Mesodermal cell (in vitro differentiated cells): ENCODE measurements around the gene FOXJ3.

ENCODE experiments used
- H3K27ac ChIP-seq: 2 replicates; pipeline ENCODE4 v1.7.0; 2013; ENCODE audit warnings: mild to moderate bottlenecking, low read depth, low read length, moderate library complexity; ENCODE audit not compliant: severe bottlenecking
- H3K36me3 ChIP-seq: 2 replicates; pipeline ENCODE4 v1.7.1; 2013; ENCODE audit warnings: mild to moderate bottlenecking, low read length, moderate library complexity; ENCODE audit not compliant: control insufficient read depth, insufficient read depth
- H3K4me1 ChIP-seq: one replicate; pipeline ENCODE4 v1.7.1; 2013; ENCODE audit warnings: mild to moderate bottlenecking, low read length; ENCODE audit not compliant: insufficient read depth, control insufficient read depth, poor library complexity, severe bottlenecking
- H3K4me3 ChIP-seq: 2 replicates; pipeline ENCODE4 v1.7.0; 2013; ENCODE audit warnings: low read length, control low read depth, mild to moderate bottlenecking; ENCODE audit not compliant: insufficient read depth, poor library complexity, severe bottlenecking; ENCODE audit errors: extremely low read depth
- H3K9me3 ChIP-seq: 2 replicates; pipeline ENCODE4 v1.7.1; 2013; ENCODE audit warnings: mild to moderate bottlenecking, low read length, moderate library complexity; ENCODE audit not compliant: control insufficient read depth
- WGBS, 2 experiments: methylation state at CpG; one replicate each; pipeline ENCODE4 v1.1.5; 2013; ENCODE audit warnings: missing lambda C conversion rate in 2 of 2; ENCODE audit not compliant: insufficient coverage in 2 of 2; 5-methylcytosine and 5-hydroxymethylcytosine counted together

FOXJ3 gene

DNA sequence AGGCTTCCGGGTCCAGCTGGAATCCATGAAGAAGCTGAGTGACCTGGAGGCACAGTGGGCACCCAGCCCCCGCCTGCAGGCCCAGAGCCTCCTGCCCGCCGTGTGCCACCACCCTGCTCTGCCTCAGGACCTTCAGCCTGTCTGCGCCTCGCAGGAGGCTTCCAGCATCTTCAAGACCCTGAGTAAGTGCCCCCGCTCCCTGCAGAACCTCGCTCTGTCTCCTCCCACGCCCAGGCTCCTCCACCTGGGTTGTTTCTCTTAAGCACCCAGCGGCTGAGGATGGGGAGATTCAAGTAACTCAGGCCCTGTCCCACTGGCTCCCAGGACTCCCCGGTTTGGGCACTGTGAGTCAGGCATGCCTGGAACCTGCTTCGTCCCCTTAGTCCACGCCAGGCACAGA is 180.3 kb downstream of the FOXJ3 start:
- Histone ChIP-seq H3K4me3 (no peak overlapping the region), H3K27ac (no peak overlapping the region), H3K9me3 (no peaks in the 10 kb centered on the region), H3K36me3 (no peaks in the 10 kb centered on the region), H3K4me1 (no peaks in the 10 kb centered on the region)
- WGBS, 2 experiments = 90 to 93% methylated on average over 13 of the region's 13 CpGs

DNA sequence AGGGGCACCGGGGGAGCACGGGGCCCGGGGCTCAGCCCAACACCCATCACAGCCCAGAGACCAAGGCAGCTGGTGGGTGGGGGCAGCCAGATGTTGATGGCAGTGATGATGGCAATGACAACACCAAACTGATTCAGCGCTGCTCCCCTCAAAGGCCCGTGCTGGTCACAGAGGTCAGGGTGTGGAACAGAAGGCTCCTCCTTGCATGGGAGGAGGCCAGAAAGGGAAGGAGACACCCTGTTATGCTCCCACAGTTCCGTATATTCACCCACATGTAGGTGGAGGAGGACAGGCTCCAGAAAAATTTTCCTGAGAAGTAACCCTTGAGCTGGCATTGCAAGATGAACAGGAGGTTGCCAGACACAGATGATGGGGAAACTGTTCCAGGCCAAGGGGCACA is 181.4 kb downstream of the FOXJ3 start:
- Histone ChIP-seq H3K4me3 (no peak overlapping the region), H3K27ac (no peak overlapping the region), H3K9me3 (no peaks in the 10 kb centered on the region), H3K36me3 (no peaks in the 10 kb centered on the region), H3K4me1 (no peaks in the 10 kb centered on the region)
- WGBS, 2 experiments = 86 to 100% methylated on average over 3 to 5 of the region's 6 CpGs

DNA sequence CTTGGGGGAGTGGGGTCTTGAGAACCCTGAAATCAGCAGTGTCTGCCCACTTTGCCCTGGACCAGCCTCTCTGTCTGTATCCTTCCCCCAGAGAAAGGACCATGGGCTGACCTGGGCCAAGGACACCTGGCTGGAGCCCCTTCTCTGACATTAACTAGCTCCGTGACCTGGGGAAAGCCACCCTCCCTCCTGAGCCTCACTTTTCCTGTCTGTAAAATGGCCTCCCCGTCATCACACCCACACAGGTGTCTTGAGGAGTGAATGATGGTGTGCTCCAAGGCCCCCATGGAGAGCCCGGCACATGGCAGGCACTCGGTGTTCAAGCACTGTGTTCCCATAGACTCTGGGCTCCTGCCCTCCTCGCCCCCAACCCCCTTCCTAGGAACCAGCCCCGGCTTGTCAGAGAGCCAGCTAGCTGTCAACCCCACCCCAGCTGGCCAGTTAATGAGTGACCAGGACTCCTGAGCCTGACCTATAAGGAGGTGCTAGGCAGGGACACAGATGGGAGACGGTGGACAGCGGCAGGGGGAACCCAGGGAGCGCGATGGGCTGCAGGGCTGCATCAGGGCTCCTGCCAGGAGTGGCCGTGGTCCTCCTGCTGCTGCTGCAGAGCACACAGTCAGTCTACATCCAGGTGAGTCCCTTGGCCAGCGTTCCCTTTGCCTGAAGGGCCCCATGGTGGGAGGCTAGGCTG is 182.0 kb downstream of the FOXJ3 start, which contains the start of gene GUCA2B:
TSS of gene GUCA2B (plus strand) at position 504 of the 694 bp plus-strand sequence. CDS start at position 545, 41 bp downstream.
- no peaks in the 10 kb centered on the region for H3K9me3 ChIP-seq
- 91 to 97% methylated on average over 5 to 6 of the region's 12 CpGs for WGBS, 2 experiments
- H3K36me3 ChIP-seq = no peaks in the 10 kb centered on the region
- no peak within 1 kb of the TSS for H3K4me3 ChIP-seq
- no peaks in the 10 kb centered on the region for H3K4me1 ChIP-seq
- H3K27ac ChIP-seq = no peak within 1 kb of the TSS

DNA sequence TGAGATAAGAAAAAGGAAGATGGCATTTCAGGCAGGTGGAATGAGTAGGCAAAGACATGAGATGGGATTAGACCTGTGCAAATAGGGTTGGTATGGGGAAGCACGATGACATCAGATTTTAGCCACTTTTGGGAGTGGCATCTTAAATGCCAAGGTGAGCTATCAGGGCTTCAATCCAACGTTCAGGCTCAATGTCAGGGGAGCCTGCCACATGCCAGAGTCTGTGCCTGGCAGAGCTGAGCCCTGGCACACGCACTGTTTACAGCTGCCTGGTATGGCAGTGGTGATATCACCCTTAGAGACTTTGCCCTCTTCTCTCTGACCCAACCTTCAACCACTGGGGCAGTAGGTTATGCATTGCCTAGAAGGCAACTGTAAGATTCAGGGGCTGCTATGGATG is 182.9 kb downstream of the FOXJ3 start:
- WGBS, 2 experiments = 69 to 70% methylated on average over 2 to 3 of the region's 3 CpGs

DNA sequence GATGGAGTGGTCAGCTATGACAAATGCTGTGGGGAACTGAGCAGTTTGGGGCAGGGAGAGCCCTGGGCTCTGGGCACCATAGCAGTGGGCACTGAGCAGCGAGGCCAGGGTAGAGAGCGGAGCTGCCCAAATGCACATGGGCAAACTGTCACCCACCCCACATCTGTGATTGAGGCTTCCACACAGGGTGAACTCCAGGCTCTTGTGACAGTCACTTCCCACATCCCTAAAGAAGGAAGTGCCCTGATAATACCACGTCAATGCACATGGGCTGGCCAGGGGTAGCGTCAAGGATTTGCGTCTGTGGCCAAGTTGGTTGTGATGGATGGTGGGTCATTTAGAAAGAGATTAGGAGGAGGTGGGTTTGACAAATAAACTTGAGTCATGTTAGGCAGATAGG is 184.4 kb downstream of the FOXJ3 start:
- Histone ChIP-seq H3K27ac (no peak overlapping the region), H3K36me3 (no peaks in the 10 kb centered on the region), H3K4me1 (no peaks in the 10 kb centered on the region), H3K9me3 (no peaks in the 10 kb centered on the region), H3K4me3 (no peak overlapping the region)
- WGBS, 2 experiments = 90 to 100% methylated on average over 2 to 5 of the region's 5 CpGs

More for the DNA sequence above, 182.9 kb downstream of the FOXJ3 start:
- Histone ChIP-seq H3K4me3 (no peak overlapping the region), H3K36me3 (no peaks in the 10 kb centered on the region), H3K27ac (no peak overlapping the region), H3K4me1 (no peaks in the 10 kb centered on the region), H3K9me3 (no peaks in the 10 kb centered on the region)

DNA sequence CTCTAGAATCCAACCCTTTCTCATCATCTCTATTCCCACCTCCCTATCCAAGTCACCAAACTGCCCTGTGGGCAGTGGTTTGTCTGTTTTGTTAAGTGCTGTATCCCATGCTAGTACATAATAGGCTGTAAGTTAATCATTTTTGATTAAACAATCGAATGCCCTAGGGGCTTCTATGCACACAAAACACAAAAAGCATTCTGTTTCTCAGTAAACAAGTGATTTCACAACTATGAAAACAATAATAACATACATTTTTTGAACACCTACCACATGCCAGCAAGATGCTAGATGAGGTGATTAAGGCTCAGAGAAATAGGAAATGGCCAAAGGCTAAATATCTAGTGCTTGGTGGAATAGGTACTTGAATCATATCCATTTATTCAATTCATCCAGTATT is 186.9 kb downstream of the FOXJ3 start:
- no peaks in the 10 kb centered on the region for H3K9me3 ChIP-seq
- H3K27ac ChIP-seq = no peak overlapping the region
- WGBS, 2 experiments = no CpG with 5 or more reads among the region's 1 CpG
- H3K4me1 ChIP-seq = peaks cover 4% of the 10 kb centered on the region
- no peak overlapping the region for H3K4me3 ChIP-seq
- no peaks in the 10 kb centered on the region for H3K36me3 ChIP-seq

DNA sequence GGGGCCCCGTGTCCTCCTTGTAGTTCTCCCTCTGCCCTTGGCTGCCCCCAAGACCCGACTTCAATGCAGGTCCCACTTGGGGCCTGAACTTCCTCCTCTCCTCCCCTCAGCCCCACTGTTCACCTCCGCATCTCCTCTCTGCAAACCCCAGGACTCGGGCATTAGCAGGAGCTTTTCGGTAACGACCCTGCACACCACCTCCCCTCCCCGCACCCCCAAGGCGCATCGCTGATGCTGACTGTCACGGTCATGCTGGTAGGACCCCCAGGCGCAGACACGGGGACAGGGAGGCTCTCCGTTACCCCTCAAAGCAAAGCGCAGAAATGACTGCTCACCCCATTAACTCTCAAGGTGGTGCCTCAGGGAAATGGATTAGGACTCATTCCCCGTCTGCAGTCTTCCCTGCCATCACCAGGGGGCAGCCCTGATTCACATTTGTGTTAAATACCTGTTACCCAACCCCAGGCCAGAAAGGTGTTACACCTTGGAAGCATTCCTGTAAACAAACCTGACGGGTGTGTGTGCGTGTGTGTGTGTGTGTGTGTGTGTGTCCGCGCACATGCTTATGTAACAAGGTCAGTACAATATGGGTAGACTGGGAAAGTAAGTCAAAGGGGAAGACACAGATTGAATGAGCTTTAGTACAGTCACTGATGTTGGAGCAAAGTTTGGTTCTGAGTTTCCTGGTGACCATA is 188.3 kb downstream of the FOXJ3 start:
- H3K36me3 ChIP-seq = no peaks in the 10 kb centered on the region
- no peak overlapping the region for H3K4me3 ChIP-seq
- H3K4me1 ChIP-seq = peaks cover 5% of the 10 kb centered on the region
- no peak overlapping the region for H3K27ac ChIP-seq
- 29 to 54% methylated on average over 13 to 16 of the region's 19 CpGs for WGBS, 2 experiments
- H3K9me3 ChIP-seq = no peaks in the 10 kb centered on the region

DNA sequence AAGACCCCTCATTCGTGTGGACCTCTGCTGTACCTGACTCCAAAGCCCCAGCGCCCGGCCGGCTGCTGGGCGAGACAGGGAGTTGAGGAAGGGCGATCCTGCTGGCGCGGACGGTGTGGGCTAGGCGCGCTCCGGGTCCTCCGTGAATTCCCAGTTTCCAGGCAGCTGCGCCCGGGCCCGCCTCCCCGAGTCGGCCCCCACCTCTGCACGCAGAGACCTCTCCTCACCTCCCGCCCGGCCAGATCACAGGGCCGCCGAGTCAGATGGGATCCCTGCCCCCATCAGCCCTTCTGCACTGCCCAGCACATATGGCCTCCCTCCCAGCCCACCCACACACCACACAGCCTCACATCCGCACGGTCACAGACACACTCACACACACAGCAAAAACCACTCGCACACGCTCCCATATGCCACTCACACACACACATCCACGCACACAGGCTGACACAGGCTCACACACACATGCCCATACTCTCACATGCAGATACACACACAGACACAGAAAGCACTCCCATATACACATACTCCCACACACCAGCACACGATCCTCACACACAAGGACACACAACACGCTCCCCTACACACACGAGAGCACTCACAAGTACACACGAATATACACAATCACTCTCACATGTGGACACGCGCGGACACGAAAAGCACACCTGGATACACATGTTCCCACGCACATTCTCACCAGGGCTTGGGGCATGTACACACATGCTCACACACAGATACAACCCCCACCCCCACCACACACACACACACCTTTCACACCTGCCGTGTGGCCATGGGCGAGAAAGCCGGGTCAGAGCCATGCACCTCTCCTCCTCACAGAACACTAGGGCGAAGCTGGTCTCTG is 189.0 kb downstream of the FOXJ3 start:
- H3K36me3 ChIP-seq = no peaks in the 10 kb centered on the region
- H3K4me3 ChIP-seq = no peak overlapping the region
- no peak overlapping the region for H3K27ac ChIP-seq
- no peaks in the 10 kb centered on the region for H3K9me3 ChIP-seq
- H3K4me1 ChIP-seq = peaks cover 5% of the 10 kb centered on the region
- 87 to 91% methylated on average over 30 to 31 of the region's 41 CpGs for WGBS, 2 experiments

DNA sequence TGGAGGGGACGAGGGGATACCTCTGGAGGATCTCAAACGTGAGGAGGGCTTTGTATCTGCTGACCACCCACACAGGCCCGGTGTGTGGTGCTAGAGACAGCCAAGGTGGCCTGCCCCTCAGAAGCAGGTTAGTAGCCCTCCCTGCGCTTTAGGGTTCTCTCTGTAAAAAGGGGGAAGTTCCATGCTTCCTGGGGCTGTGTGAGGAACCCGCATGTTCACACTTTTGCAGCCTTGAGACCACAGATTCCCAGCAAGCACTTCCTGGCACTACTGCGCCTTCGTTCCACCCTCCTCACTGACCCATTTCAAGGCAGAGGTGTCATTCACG is 189.7 kb downstream of the FOXJ3 start:
- Histone ChIP-seq H3K9me3 (no peaks in the 10 kb centered on the region), H3K36me3 (no peaks in the 10 kb centered on the region), H3K4me3 (no peak overlapping the region), H3K4me1 (peaks cover 5% of the 10 kb centered on the region), H3K27ac (no peak overlapping the region)
- WGBS, 2 experiments = 83 to 89% methylated on average over 6 to 8 of the region's 8 CpGs

DNA sequence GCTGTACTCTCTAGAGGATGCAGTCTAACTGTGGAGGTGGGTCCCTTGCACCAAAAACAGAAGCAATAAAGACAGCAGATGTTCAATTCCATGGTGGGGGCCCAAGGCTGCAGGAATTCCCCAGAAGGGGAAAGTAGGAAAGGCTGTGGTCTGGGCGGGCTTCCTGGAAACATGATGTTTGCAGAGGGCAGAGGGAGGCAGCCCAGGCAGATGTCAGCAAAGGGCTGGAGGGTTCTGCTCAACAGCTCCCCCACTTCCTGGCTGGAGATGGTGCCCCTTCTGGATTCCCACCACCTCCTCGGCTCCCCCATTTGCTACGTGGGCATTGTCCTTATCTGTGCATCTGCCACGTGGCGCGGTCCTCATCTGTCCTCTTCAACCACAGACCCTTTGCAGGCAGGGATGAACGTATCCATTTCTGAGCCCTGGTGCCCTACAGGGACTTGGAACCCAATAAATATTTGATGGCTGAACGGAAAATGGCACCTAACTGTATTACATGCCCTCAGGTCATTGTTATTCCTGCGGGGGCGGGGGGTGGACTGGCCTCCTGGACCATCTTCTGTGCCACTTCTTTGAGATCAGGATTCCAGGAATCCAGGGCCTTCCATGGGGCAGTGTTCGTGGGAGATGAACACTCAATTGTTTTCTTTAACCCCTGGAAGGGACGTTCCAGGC is 190.2 kb downstream of the FOXJ3 start:
- WGBS, 2 experiments = 82 to 95% methylated on average over 9 to 11 of the region's 12 CpGs
- Histone ChIP-seq H3K9me3 (no peaks in the 10 kb centered on the region), H3K27ac (no peak overlapping the region), H3K4me1 (peaks cover 5% of the 10 kb centered on the region), H3K36me3 (no peaks in the 10 kb centered on the region), H3K4me3 (no peak overlapping the region)
